GM19467 (cell line): ENCODE results near the gene ZNF444.
A peak's percentile ranks its signal among the peaks of the same experiment; 100 is the strongest.

Experiments used
- ATAC-seq: cut with Tn5 transposase; IDR thresholded peaks from one replicate; pipeline ENCODE4 v1.9.1; 2021; ENCODE audit warnings: mild to moderate bottlenecking, moderate library complexity; ENCODE audit not compliant: unreplicated experiment

ZNF444 gene

GRCh38 chr19:56121180-56122167, 19.6 kb upstream of the ZNF444 start, which contains the start of gene ZNF787:
Gene ZNF787, minus strand, starts transcription at chr19:56121295. Its CDS starts 18,078 bp downstream, at chr19:56103217.
- ATAC-seq, result peak; percentile 88

GRCh38 chr19:56123266-56123891, 17.7 kb upstream of the ZNF444 start:
- no peak for ATAC-seq

- ATAC-seq, result no peak
These were observed 16.5 kb upstream of the ZNF444 start for GRCh38 chr19:56124578-56124977.

GRCh38 chr19:56125806-56126590, 15.1 kb upstream of the ZNF444 start:
- ATAC-seq, result no peak

- ATAC-seq, result no peak
These were observed 13.9 kb upstream of the ZNF444 start for GRCh38 chr19:56126983-56127780.

- no peak for ATAC-seq
These were observed 11.1 kb upstream of the ZNF444 start for GRCh38 chr19:56130006-56130405.

- no peak for ATAC-seq
These were observed 9.4 kb upstream of the ZNF444 start for GRCh38 chr19:56131651-56132050.

GRCh38 chr19:56132316-56132822, 8.7 kb upstream of the ZNF444 start:
- ATAC-seq, result no peak

- no peak for ATAC-seq
These were observed 7.0 kb upstream of the ZNF444 start for GRCh38 chr19:56133858-56134653.

- no peak for ATAC-seq
These were observed 6.5 kb upstream of the ZNF444 start for GRCh38 chr19:56134654-56134921.

- ATAC-seq, result no peak
These were observed 4.7 kb upstream of the ZNF444 start for GRCh38 chr19:56136362-56136761.

- no peak for ATAC-seq
These were observed 3.7 kb upstream of the ZNF444 start for GRCh38 chr19:56137405-56137804.

GRCh38 chr19:56138069-56138468, 3.0 kb upstream of the ZNF444 start:
- ATAC-seq, result no peak

GRCh38 chr19:56139847-56140582, 1.1 kb upstream of the ZNF444 start:
- ATAC-seq, result no peak

GRCh38 chr19:56141417-56141993, 418 bp downstream of the ZNF444 start:
- no peak for ATAC-seq

- ATAC-seq, result no peak
These were observed 1.1 kb downstream of the ZNF444 start for GRCh38 chr19:56142087-56142787.

GRCh38 chr19:56142897-56143434, 1.9 kb downstream of the ZNF444 start:
- no peak for ATAC-seq

- ATAC-seq, result no peak
These were observed 3.3 kb downstream of the ZNF444 start for GRCh38 chr19:56144376-56144775.
